ENCODE data around the gene ZMIZ2.

GRCh38 chr7:44776211-44776610 lies 27.6 kb downstream of the ZMIZ2 start:
- TF ChIP-seq CTCF (conservative IDR thresholded peaks at IDR 0.05 in 1 of 2, IDR thresholded peaks at IDR 0.05 in 1 of 2; ENCODE audit: extremely low read depth in 1 of 2, insufficient read depth in 1 of 2, low read depth in 1 of 2, low read length in 2 of 2), result no peak
- TF ChIP-seq EZH2 (IDR thresholded peaks at IDR 0.05; ENCODE audit: borderline replicate concordance, low read length), result no peak
